CD4-positive, alpha-beta T cell treated with Interleukin-17A for 1 hour (primary cell): ENCODE results near the gene WWOX.

Experiments used
- DNase-seq: peaks from one replicate; pipeline ENCODE4 v3.0.0-alpha.2; 2020

Gene WWOX

DNA sequence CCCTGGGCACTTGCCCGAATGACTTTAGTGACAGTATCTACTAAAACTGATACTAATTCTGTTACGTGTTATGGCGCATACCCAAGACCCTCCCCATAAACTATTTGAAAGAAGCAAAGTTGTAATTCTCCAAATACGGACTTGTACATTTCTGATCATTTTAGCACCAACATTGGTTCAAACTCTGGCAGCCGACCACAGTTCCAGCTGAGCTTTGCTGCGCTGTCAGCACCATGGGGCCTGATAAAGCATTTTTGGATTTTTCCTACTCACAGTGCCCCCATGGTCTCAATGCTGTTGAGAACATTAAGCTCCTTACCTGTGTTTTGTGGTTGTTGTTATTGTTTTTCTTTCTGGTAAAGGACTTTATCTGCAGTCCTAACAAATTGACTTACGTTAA lies 1040.3 kb downstream of the WWOX start:
- no peak for DNase-seq

DNA sequence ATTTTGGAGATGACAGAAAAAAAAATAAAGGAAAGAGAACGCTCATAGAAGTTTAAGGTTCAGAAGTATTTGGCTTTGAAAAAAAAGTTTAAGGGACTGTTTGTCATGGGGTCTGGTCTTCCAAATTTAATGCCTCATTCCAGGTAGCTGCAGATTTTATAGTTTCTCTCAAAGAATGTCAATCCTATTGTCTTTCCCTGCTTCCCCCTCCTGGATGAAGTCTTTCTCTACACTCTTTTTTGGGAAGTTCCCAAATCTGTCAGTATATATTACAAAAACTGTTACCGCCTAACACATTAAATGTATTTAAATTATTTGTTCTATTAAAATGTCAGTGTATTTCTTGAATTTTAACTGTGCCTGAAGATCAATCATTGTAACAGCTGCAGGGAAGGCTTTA lies 1043.6 kb downstream of the WWOX start:
- DNase-seq, result no peak

DNA sequence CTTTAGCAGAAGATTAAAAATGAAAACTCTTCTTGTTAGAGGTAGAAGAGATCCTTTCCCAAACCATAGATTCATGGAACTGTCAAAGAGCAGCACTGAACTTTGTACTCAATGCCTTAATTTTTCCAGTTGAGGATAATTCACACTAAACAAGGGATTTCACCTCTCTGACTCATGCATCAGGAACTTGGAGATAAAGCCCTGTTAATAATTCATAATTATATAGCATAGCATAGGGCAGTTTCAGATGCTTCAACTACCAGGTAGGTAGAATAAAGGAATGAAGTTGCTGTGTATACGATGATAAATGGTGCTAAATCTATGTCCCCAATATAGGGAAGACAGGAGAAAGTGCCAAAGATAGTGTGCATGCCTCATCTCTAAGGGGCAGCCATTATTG lies 1050.7 kb downstream of the WWOX start:
- DNase-seq, result no peak

DNA sequence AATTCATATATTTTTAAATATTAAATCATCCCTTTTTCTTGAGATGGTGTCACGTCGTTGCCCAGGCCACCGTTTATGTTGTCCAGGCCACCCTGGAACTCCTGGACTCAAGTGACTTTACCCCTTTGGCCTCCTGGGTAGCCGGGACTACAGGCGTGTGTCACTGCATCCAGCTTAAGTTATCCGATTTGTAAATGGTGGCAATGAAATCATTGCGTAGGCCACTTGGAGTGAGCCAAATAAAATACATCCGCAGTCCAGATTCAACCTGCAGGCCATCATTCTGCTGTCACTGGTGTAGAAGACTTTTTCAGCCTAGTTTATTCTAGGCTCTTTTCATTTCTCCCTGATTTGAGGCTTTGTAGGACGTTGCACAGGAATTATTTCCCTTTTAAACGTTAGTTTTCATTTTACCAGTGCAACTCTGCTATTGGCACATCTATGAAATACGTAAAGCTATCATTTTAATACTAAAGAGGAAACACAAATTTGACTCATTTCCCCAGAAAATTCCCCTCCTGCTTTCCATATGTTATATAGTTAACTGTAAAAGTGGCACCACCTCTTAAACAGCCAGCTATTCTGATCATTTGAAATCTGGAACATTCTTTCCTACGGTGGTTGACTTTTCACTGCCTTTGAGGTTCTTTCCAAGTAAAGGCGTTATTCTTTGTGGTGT lies 1051.3 kb downstream of the WWOX start:
- no peak for DNase-seq

DNA sequence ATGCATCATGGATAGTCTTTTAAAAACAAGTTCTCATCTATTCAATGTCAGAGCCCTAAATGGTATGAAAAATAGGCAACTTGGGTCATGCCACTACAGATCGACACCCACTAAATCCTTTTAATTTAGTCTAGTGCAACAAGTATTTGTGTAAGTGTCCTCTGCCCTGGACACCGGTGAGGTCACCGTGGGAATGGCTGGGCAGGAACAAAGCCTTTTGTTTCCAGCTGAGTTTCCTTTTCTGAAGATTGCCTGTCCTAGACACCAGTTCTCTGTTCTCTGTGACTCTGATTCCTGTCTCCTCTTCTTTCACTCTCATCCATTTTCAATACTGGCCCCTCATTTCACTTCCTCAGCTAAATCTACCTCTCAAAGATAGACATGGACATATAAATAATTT lies 1054.6 kb downstream of the WWOX start:
- no peak for DNase-seq

DNA sequence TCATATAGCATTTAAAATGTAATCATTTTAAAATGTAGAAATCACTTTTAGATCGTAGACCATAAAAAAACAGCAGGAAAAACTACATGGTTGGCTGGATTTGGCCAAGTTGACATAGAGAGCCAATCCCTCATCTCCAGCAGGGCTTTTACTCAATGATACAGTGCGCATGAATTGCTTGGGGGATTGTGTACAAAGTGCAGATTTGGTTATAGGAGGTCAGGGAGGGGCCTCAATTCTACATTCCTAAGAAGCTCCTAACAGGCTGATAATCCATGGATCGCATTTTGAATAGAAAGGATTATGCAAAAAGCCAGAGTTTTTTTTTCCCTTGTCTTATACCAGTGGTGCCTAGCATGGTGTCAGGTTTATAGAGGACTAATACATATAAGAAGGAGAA lies 1056.0 kb downstream of the WWOX start:
- no peak for DNase-seq

DNA sequence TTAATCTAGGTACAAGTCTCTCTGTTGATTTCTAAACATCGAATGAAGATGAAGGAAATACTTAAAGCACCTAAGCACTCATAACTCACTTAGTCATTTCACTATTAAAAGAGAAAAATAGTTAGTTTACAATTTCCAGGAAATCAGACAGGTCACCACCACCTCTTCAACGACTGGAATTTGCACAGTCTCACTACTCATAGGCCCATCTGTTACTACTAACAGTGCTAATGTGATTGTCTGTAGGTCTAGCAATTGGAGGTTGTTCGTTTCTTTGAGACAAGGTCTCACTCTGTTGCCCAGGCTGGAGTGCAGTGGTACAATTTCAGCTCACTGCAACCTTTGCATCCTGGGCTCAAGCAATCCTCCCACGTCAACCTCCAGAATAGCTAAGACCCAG lies 1056.5 kb downstream of the WWOX start:
- DNase-seq, result no peak

DNA sequence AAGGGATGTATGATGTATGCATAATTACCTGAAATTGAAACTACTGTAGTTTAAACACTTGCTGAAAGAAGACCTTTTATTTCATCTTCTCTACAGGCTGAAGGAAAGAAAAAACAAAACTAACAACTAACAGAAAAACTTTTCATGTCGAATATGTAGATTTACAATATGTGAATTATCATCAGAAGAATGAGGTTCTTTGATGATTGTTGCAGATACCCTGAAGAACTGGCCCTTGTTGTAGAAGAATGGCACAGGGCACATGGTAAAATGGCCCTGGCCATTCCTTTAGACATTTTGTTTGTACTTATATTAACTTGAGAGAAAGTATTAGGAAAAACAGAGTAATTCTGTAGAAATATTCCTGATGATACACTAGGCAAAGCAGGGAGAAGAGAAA lies 1057.3 kb downstream of the WWOX start:
- no peak for DNase-seq

DNA sequence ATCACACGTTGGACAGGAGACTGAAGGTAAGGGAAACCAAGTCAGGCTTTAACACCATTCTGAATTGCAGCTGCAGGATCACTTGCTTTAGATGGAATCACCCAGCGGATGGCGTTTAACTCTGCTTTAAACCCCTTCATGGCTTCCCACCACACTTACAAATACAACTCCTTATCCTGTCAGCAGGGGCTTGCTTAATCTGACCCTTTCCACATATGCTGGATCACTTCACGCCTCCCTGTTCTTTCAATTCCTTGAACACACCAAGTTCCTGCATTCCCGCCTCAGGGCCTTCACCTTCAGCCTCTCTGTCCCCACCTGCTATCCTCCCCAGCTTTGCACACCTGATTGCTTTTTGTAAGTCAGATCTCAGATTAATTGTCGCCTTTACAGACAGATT lies 1058.9 kb downstream of the WWOX start:
- no peak for DNase-seq

DNA sequence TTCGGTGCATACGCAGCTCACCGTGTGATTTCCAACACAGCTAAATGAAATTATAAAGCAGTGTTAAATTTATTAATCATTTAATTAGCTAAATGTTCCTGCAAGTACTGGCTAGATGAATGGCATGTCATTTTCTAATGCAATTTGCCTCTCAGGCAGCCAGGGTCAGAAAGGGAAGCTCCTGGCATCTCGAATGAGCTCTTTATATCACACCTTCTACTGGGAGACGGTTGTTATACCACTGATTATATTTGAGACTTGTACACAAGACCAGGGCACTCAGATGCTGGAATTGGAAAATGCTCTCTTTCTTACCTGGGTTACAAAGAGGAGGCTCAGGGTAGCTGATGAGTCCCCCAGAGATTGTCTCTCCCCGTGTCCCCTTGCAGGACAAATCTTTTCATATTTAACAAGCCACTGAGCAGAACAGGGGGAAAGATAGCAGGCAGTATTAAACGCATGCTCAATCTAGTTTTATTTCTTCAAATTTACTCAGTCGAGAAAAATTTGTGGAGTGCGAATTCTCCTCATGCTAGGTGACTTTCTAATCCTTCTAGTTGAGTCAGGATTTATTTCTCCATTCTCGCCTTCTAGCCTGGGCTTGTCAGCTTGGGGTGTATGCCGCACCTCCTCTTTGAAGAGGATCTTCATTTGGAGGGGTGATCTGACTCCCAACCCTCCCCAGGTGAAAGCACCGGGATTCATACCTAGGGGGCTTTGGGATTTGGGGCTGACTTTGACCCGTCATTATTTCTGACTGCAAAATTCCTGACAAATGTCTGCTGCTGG lies 1060.0 kb downstream of the WWOX start:
- DNase-seq, result no peak

DNA sequence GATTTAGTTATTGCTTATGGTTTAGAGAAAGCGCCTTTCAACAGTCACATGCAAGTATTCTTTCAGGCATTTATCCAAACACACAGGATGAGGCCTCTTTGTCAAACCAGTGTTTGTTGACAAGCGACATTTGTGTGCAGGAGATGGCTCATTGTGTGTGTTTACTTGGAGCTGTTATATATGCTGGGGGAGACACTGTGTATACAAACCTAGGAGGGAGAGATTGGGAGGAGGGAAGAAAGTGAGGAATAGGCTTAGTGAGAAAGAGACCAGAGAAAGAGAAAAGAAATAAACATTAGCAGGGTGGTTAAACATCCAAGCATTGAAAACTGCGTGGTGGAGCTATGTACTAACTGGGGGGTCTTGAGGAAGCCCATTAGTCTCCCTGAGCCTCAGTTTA lies 1063.5 kb downstream of the WWOX start:
- no peak for DNase-seq

DNA sequence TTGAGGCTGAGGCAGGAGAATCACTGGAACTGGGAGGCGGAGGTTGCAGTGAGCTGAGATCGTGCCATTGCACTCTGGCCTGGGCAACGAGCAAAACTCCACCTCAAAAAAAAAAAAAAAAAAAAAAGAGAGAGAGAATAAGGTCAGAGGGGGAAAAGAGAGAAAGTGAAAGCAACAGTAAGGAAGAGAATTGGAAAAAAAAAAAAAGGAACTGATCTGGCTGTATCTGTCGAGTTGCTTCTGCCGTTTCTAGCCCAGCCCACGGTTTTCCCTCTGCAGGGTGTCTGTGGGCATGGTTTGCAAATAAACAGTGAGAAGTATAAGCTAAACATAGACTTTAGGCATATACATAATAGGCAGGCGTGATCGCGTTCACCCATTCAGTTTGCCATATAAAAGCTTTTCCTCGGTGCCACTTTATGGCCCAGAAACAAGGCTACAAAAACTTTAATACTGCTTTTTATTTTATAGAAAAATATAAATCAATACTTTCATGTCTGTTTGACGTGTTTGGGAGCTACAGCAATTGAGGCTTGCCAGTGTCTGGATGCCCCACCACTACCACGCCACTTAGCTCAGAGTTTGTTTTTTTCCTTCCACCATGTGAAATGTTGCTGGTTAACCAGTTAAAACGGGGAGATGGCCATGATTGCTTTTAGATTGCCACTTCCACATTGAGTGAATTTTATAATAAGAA lies 1064.4 kb downstream of the WWOX start:
- peak; percentile 12 for DNase-seq

DNA sequence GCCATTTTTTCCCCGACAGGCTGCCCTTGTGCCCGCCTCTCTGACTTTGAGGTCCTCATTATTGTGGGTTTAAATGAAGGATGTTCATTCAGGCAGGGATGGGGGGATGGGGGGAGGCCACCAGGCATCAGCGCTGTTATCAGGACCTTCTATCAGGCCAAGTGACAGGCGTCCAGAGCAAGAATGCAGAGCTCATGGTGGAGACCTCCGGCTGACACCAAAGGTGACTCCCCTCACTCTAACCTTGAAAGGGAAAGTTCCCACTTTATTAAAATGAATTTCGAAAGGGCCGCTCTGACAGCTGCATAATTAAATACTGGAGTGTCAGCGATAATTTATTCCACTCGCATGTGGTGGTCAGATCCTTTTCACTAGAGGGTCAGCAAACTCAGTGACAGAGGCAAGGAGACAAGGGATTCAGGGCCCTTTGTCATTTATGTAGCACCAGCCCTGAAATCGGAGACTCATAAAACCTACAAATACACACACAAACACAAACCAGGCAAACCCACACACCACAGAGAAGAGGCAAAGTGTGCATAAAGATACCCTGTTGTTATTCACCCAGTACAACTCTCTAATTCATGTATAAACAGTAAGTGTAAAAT lies 1065.0 kb downstream of the WWOX start:
- no peak for DNase-seq

DNA sequence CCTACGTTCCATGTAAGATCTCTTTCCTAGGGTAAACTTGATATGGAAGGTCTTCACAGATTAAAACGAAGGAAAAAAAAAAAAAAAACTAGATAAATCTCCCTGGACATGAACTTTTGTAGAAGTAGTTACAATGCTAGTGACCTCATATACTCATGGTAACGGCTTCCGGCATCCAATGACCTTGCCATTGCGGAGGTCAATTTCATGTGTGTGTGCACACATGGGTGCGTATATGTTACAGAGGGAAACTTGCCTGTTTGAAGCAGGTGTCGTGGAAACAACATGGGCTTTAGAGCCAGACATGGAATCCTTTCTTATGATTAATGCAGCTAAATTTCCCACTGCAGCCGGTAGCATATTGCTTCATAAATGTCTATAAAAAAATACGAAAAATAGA lies 1065.6 kb downstream of the WWOX start:
- no peak for DNase-seq

DNA sequence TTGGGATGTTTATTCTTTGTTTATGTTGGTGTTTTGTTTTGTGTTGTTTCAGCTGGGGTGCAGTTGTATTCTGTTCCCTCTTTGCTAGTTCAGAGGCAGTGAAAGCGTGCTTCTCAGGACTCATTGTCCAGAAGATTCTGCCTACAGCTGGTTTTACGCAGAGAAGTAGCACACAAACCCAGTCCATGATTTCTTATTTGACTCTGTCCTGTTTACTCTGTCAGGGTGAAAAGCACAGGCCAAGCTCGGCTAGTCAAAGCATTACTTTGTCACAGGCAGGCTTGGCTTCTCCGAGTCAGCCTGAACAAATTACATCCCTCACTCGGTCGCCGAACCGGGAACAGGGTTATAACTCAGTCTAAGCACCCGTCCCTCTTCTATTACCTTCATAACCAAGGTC lies 1066.1 kb downstream of the WWOX start:
- no peak for DNase-seq

DNA sequence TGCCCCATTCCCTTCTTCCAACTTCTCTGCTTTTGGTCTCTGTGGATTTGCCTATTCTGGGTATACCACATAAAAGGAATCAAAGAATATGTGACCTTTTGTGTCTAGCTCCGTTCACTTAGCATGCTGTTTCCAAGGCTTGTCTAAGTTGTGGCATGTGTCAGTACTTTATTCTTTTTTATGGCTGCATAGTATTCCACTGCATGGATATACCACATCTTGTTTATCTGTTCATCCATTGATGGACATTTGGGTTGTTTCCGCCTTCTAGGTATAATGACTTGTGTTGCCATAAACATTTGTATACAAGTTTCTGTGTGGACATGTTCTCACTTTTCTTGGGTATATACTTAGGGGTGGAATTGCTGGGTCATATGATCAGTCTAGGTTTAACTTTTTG lies 1068.4 kb downstream of the WWOX start:
- DNase-seq, result no peak

DNA sequence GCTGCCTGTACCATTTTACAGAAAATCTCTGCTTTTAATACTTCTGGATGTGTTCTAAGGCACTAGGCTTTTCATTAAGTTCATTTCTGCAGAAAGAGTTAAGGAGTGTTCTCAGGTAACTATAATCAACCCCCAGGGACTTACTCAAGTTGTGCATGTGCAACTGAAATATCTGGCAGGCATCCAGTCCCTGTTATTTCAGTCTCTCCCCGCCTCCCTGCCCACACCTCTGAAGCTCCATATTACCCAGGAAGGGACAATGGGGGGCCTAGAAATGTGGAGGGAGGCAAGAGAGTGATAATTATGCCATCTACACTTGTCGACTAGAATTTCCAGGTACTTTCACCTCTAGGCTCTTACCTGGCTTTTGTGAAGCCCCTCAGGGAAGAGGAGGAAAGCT lies 1068.9 kb downstream of the WWOX start:
- DNase-seq, result no peak

DNA sequence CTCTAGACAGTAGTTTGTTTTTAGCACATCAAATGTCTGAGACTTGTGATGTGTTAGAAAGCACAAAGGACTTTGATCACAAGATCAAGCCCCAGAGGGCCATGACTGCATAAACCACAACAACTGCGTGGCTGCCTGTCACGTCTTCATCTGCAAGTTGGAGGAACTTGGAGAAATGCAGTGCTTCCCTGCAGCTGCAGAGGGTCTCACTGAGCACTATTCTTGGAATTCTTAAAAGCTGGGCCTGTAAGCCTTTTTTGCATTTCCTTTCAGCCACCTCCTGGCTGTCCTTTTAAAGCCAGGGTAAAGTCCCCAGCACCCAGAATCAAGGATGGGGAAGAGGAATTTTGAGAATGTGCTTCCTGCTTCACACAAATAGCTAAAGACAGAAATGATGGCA lies 1069.8 kb downstream of the WWOX start:
- no peak for DNase-seq

DNA sequence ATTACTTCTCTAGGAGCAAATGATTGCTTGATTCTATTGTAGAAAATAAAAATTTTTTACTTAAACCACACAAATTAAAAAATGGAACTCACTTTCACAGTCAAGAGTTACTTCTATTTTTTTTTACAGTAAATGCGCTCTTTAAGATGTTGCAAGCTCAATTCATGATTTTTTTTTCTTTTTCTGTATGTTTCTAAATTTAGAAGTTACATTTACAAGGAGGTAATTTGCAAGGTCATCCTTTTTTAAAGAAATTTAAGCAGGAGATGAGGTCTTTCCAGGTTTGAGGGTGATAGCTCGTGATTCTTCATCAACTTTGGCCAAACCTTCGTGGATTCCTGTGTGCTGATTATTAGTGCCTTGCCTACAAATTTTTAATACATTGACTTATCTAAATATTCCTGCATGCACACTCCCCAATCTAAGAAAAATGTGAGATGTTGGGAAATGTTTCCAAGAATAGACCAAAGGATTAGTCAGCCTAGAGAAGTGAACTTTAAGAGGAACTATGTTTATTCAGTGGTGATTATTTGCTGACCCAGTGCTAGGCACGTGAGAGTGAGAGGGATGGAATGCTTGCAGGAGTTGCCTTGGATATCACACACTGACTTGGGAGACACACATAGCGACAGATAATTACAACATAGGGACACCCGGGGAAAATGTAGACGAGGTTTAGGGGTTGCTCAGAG lies 1071.2 kb downstream of the WWOX start:
- DNase-seq, result no peak

DNA sequence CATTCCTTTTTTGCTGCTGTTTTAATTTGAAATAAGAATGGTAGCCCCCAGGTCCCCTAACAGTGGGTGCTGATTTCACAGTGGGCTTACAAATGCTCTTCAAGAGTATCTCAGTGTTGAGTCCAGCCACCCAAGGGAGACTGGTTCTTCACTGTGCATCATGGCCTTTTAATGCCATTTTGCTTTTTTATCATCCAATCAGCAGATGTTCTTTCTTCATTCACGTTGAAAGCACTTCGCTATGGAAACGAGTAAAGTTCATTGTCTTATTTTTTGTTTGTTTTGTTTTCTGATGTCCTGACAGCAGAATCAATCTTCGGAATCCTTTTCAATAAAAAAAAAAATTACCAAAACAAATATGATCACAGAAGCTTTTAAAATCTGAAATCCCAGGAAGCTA lies 1072.0 kb downstream of the WWOX start:
- DNase-seq, result no peak

DNA sequence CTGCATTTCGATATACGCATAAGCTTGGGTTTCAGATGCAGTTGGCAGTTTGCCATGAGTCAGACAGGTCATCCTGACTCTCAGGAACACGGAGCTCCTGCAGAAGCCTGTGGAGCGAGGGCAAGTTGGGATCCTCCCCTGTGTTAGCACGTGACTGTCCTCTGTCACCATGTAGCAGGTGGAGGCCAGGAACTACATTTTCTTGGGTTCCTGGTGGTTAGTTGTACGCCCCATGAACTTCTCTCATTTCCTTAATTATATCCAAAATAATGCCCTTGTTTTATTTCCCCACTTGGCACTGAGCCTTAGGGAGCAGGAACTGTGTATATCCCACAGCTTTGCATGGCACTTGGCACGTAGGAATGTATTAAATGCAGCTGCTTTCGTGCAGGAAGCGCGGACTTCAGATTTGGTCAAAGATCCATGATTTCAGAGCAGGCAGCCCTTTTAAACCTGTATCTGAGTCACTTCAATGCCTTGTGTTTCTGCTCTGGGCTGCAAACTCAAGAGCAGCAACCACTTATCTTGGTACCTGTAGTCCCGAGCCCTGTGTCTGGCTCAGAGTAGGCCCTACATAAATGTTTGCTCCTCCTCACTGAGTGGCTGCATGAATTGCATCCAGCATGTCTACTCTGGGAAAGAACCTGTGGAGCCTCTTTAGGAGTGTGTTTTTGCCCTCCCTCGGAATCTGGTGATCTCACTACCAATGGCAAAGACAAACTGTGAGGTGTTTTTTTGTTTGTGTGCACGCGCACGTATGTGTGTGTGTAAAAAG lies 1072.7 kb downstream of the WWOX start:
- DNase-seq, result no peak

DNA sequence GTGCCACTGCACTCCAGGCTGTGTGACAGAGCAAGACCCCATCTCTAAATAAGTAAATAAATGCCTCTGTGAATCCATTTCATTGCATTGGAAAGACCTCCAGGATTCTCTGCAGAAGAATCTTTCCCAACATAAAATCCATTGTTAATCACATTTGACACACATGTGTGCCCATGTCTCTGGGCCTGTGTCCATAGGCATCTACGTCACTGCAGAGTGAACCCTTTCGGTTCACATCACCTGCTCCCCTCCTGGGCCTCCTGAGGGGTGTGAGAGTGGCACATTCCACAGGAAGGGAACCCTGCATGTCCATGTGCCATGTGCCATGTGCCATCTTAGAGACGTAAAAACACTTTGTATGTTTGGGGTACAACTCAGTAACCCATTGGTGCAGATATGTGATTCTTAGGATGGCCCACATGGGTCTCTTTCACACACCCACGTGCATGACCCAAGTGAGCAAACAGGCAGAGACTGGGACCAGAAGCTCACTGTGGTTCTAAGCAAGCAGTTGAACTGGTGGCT lies 1073.6 kb downstream of the WWOX start:
- DNase-seq, result no peak
